ENCODE data around the gene TAS2R39. TPM values are rescaled to one million over a fixed set of nuclear protein-coding genes. Genes with fewer than 3 reads are reported as not detected.
A peak's percentile ranks its signal among the peaks of the same experiment; 100 is the strongest.
"Not testable (repeated sequence)": the region's sequence is repeated elsewhere in the genome, so short reads cannot be mapped to it uniquely, and the experiment has no call there.

The TAS2R39 gene
- total RNA-seq, result not detected
- 0 reads per million in 2 donors for total RNA-seq

DNA sequence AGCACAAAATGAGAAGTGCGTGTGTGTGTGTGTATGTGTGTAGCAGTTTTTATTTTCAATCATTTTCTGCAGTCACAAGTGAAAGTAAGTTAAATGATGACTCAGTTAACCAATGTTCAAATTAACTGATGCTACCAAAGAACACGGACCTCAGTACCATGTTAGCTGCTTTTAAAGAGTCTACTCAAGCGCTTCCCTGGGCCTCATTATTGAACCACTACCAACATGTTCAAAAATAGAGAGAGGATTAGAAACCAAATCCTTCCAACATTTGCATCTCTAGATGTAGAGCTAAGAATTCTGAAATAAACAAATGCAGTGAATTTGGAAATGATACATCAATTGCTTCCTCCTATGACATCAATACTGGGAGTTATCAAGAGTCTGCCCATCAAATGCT is at the start of gene TAS2R39:
Gene TAS2R39 (plus strand): TSS at position 396 of the 400 bp plus-strand sequence. CDS start 0 bp downstream, at position 396.
- peaks cover 36% of the 10 kb centered on the region for H3K27me3 Mint-ChIP-seq
- H3K4me1 Mint-ChIP-seq, result no peaks in the 10 kb centered on the region
- no peak within 1 kb of the TSS for H3K4me3 Mint-ChIP-seq
- no peak for ATAC-seq
- no peak within 1 kb of the TSS for H3K27ac Mint-ChIP-seq
- no peak for DNase-seq
- H3K36me3 Mint-ChIP-seq (ENCODE audit: low read depth), result peaks cover 3% of the 10 kb centered on the region
- no peaks in the 10 kb centered on the region for H3K9me3 ChIP-seq (ENCODE audit: control insufficient read depth, low read length, poor library complexity, severe bottlenecking)

DNA sequence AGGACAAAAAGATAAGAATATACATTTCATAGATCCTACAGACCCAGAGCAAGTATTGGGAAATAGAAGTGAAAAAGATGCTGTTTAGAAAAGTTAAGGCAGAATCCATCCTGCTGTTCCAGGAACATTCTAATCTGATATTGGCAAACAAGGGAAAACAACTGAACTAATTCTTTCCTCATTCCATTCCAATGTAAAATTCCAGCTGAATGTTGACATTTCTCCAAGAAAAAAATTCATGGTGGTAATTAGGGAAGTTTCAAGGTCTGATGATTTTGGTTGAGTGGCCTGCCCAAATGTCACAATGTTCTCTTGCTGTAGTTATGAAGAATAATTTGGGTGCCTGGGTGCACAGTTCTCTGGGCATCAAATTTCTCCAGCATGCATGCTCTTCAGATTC is 36.1 kb upstream of the TAS2R39 start:
- ATAC-seq (no peak), DNase-seq (no peak)
- no peak overlapping the region for H3K4me3 Mint-ChIP-seq
- H3K9me3 ChIP-seq (ENCODE audit: control insufficient read depth, low read length, poor library complexity, severe bottlenecking), result no peaks in the 10 kb centered on the region
- peaks cover 3% of the 10 kb centered on the region for H3K36me3 Mint-ChIP-seq (ENCODE audit: low read depth)
- no peaks in the 10 kb centered on the region for H3K4me1 Mint-ChIP-seq
- no peak overlapping the region for H3K27ac Mint-ChIP-seq
- H3K27me3 Mint-ChIP-seq, result peaks cover 15% of the 10 kb centered on the region

DNA sequence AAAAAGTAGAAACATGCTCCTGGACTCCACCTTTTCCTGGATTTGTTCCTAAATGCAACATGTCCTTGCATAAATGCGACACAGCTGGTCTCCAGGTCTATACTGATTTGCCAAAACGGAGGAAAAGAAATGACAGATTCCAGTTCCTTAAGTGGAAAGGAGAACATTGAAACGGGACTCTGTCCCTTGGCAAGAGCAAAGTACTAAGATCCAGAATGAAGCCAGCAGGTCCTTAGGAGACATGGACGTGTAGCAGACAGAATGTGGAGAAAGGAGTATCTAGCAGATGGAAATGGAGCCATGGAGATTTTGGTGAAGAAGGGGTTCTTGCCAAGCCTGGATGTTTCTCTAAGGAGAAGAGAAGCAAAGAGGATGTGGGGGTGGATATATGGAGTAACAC is 35.2 kb upstream of the TAS2R39 start:
- DNase-seq (no peak), ATAC-seq (no peak)
- peaks cover 3% of the 10 kb centered on the region for H3K36me3 Mint-ChIP-seq (ENCODE audit: low read depth)
- H3K4me3 Mint-ChIP-seq, result no peak overlapping the region
- no peaks in the 10 kb centered on the region for H3K4me1 Mint-ChIP-seq
- no peaks in the 10 kb centered on the region for H3K9me3 ChIP-seq (ENCODE audit: control insufficient read depth, low read length, poor library complexity, severe bottlenecking)
- peaks cover 15% of the 10 kb centered on the region for H3K27me3 Mint-ChIP-seq
- no peak overlapping the region for H3K27ac Mint-ChIP-seq

DNA sequence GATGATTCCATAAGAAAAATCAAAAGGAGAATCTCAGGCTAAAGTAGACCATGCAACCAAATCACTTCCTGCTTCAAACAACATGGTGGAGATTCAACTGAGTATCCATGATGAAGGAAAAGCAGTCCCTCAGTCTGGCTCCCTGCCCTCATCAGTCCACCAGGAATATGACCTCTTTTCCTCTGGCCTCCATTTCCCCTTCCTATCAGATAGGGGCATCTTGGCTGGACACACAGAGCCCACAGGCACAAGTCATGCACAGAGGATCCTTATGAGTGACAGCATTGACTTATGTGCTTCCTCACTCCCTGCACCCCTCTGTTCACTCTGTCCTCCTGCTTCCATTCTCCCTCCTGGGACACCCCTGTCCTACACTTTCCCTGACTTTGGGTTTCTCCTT is 34.6 kb upstream of the TAS2R39 start:
- DNase-seq (no peak), ATAC-seq (no peak)
- no peaks in the 10 kb centered on the region for H3K9me3 ChIP-seq (ENCODE audit: control insufficient read depth, low read length, poor library complexity, severe bottlenecking)
- H3K27ac Mint-ChIP-seq, result no peak overlapping the region
- H3K4me3 Mint-ChIP-seq, result no peak overlapping the region
- H3K36me3 Mint-ChIP-seq (ENCODE audit: low read depth), result peaks cover 3% of the 10 kb centered on the region
- H3K4me1 Mint-ChIP-seq, result no peaks in the 10 kb centered on the region
- H3K27me3 Mint-ChIP-seq, result peaks cover 11% of the 10 kb centered on the region

DNA sequence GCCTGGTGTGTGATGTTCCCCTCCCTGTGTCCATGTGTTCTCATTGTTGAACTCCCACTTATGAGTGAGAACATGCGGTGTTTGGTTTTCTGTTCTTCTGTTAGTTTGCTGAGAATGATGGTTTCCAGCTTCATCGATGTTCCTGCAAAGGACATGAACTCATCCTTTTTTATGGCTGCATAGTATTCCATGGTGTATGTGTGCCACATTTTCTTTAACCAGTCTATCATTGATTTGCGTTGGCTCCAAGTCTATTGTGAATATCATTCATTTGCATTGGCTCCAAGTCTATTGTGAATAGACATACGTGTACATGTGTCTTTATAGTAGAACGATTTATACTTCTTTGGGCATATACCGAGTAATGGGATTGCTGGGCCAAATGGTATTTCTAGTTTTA is 32.5 kb upstream of the TAS2R39 start:
- not testable (repeated sequence) for ATAC-seq; H3K9me3 ChIP-seq (ENCODE audit: control insufficient read depth, low read length, poor library complexity, severe bottlenecking); DNase-seq; H3K27me3 Mint-ChIP-seq; H3K36me3 Mint-ChIP-seq (ENCODE audit: low read depth); H3K27ac Mint-ChIP-seq; H3K4me3 Mint-ChIP-seq; H3K4me1 Mint-ChIP-seq

DNA sequence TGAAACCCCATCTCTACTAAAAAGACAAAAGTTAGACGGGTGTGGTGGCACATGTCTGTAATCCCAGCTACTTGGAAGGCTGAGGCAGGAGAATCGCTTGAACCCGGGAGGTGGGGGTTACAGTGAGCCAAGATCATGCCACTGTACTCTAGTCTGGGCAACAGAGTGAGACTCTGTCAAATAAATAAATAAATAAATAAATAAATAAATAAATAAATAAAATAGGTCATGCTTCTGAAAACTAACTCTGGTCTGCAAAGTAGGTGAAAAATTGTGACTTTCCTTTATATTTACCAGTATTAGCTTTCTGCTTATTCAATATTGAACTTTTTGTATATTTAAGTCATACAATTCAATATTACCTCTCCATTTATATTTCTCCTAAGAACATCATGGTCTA is 24.6 kb upstream of the TAS2R39 start:
- H3K4me1 Mint-ChIP-seq; ATAC-seq; H3K4me3 Mint-ChIP-seq; DNase-seq; H3K36me3 Mint-ChIP-seq (ENCODE audit: low read depth); H3K27ac Mint-ChIP-seq; H3K27me3 Mint-ChIP-seq; H3K9me3 ChIP-seq (ENCODE audit: control insufficient read depth, low read length, poor library complexity, severe bottlenecking): not testable (repeated sequence)

DNA sequence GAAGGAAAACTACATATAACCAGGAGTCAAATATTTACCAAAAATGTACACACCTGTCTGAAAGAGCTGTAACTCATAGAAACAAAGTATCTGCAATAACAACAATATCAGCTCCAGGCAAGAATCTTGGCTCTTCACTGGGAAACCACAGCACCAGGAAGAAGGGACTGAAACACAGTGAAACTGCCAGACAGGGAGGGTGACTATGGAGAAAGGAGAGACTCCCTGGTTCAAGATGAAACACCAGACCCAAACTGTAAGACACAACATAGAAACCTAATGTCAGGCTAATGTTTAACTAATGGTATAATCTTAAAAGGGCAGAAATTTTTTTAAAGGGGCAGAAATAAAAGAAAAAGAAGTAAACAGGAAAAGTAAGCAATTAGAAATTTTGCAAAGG is 11.5 kb upstream of the TAS2R39 start:
- no peak for DNase-seq
- Mint-ChIP-seq H3K36me3 (ENCODE audit: low read depth) (peaks cover 2% of the 10 kb centered on the region), H3K27me3 (peaks cover 34% of the 10 kb centered on the region), H3K4me1 (no peaks in the 10 kb centered on the region), H3K4me3 (no peak overlapping the region), H3K27ac (no peak overlapping the region)
- no peaks in the 10 kb centered on the region for H3K9me3 ChIP-seq (ENCODE audit: control insufficient read depth, low read length, poor library complexity, severe bottlenecking)
- ATAC-seq, result no peak

DNA sequence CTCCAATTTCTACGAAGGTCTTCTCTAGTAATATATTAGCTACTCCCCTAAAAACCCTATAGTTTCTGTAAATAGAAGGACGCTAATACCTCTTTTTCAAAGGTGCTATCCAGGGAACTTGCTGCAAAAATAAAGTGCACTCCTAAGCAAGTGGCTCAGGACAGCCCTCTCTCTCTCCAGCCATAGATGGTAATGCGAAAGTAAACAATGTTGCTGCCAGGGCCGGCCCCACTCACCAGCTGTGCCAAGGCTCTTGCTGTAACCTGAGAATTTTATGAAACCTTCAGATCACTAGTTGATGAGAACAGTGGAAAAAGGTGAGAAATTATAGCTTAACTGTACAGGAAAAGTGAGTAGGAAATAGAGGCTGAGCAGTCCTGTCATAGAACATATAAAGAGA is 10.9 kb upstream of the TAS2R39 start:
- DNase-seq (no peak), ATAC-seq (no peak)
- no peaks in the 10 kb centered on the region for H3K9me3 ChIP-seq (ENCODE audit: control insufficient read depth, low read length, poor library complexity, severe bottlenecking)
- Mint-ChIP-seq H3K27me3 (peaks cover 34% of the 10 kb centered on the region), H3K27ac (no peak overlapping the region), H3K4me3 (no peak overlapping the region), H3K36me3 (ENCODE audit: low read depth) (peaks cover under 1% of the 10 kb centered on the region), H3K4me1 (no peaks in the 10 kb centered on the region)

DNA sequence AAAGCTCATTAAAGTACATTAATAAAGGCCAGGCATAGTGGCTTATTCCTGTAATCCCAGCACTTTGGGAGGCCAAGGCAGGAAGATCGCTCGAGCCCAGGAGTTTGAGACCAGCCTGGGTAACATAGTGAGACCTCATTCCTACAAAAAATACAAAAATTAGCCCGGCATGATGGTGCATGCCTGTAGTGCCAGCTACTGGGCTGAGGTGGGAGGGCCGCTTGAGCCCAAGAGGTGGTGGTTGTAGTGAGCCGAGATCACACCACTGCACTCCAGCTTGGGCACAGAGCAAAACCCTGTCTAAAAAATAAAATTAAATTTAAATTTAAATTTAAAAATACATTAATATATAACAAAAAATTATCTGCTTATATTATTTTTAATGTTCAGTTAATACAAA is 7.1 kb upstream of the TAS2R39 start:
- Mint-ChIP-seq H3K36me3 (ENCODE audit: low read depth) (no peaks in the 10 kb centered on the region), H3K27me3 (peaks cover 20% of the 10 kb centered on the region), H3K4me1 (no peaks in the 10 kb centered on the region), H3K4me3 (no peak overlapping the region), H3K27ac (no peak overlapping the region)
- H3K9me3 ChIP-seq (ENCODE audit: control insufficient read depth, low read length, poor library complexity, severe bottlenecking), result no peaks in the 10 kb centered on the region
- DNase-seq (no peak), ATAC-seq (no peak)

DNA sequence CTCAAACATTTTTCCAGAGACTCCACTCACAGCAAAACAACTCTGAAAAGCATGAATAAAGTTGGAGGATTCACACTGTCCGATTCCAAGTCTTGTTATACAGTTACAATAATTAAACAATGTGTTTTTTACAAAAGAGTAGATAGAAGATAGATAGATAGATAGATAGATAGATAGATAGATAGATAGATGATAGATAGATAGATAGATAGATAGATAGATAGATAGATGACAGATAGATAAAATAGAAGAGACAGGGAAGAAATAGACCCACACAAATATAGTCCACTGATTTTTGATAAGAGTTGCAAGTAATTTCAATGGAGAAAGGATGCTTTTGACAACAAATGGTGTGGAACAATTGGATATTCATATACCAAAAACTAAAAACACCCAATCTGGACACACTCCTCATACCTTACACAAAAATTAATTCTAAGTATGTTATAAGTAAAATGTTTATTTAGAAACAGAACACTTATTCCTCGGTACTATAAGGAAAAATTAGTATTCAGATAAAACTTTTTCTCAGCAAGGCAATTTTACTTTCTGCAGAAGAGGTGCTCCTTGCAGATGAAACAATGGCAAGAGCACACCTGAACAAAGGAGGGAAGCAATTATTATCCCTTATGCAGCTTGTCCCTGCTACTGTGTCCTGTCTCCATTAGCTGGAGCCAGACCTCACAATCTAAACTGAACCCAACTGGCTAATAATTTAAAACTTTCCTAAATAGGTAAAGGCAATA is 5.7 kb upstream of the TAS2R39 start:
- no peaks in the 10 kb centered on the region for H3K9me3 ChIP-seq (ENCODE audit: control insufficient read depth, low read length, poor library complexity, severe bottlenecking)
- Mint-ChIP-seq H3K36me3 (ENCODE audit: low read depth) (no peaks in the 10 kb centered on the region), H3K27me3 (peaks cover 17% of the 10 kb centered on the region), H3K27ac (no peak overlapping the region), H3K4me1 (no peaks in the 10 kb centered on the region), H3K4me3 (no peak overlapping the region)
- DNase-seq (no peak), ATAC-seq (no peak)

DNA sequence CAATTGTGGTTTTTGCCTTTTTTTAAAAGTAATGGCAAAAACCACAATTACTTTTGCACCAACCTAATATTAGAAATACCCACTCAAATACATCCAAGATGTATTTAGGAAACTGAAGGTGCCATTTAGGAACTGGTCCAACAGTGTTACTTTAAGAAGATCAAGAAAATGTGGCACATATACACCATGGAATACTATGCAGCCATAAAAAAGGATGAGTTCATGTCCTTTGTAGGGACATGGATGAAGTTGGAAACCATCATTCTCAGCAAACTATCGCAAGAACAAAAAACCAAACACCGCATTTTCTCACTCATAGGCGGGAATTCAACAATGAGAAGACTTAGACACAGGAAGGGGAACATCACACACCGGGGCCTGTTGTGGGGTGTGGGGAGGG is 2.4 kb upstream of the TAS2R39 start:
- H3K36me3 Mint-ChIP-seq (ENCODE audit: low read depth); H3K27ac Mint-ChIP-seq; H3K9me3 ChIP-seq (ENCODE audit: control insufficient read depth, low read length, poor library complexity, severe bottlenecking); DNase-seq; H3K4me3 Mint-ChIP-seq; ATAC-seq; H3K4me1 Mint-ChIP-seq: not testable (repeated sequence)
- peaks cover 24% of the 10 kb centered on the region for H3K27me3 Mint-ChIP-seq

DNA sequence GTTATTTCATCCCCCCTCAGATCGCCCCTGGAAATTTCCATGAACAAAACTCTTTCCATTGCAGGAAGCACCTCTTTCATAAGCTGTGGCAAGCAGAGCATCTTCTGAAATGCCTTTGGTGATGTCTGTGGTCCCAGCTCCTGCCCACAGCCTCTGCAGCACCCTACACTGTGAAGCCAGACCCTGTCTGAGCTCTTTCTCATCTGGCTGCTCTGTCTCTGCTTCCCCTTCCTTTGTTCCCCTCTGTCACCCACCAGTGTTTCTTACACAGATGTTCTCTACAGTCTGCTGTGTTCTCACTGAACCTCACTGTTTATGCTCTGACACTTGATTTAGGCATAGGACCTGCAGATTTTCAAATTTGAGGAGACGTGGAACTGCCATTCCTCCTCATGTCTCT is 1.9 kb upstream of the TAS2R39 start:
- H3K4me1 Mint-ChIP-seq, result no peaks in the 10 kb centered on the region
- peaks cover 29% of the 10 kb centered on the region for H3K27me3 Mint-ChIP-seq
- ATAC-seq (peak; percentile 44), DNase-seq (no peak)
- peaks cover 3% of the 10 kb centered on the region for H3K36me3 Mint-ChIP-seq (ENCODE audit: low read depth)
- no peak overlapping the region for H3K27ac Mint-ChIP-seq
- no peak overlapping the region for H3K4me3 Mint-ChIP-seq
- H3K9me3 ChIP-seq (ENCODE audit: control insufficient read depth, low read length, poor library complexity, severe bottlenecking), result no peaks in the 10 kb centered on the region

DNA sequence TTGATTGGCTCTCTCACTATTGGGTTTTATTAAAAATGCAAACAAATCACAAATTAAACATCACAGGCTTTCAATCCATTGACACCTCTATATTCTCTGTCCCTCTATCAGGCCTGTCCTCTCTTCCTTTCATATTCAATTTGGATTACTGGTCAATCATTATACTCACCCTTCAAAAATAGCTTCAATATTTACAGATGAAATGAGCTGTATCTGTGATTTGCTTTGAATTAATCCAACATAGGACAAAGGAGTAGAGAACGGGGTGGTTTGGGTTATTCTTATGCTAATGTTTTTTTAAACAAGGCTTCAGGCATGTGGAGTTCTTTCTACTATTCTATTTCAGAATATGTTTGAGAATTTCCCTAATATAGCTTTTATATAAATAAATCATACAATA is 2.3 kb downstream of the TAS2R39 start:
- H3K27ac Mint-ChIP-seq, result no peak overlapping the region
- peaks cover 36% of the 10 kb centered on the region for H3K27me3 Mint-ChIP-seq
- DNase-seq, result no peak
- no peak overlapping the region for H3K4me3 Mint-ChIP-seq
- no peaks in the 10 kb centered on the region for H3K9me3 ChIP-seq (ENCODE audit: control insufficient read depth, low read length, poor library complexity, severe bottlenecking)
- ATAC-seq, result no peak
- H3K36me3 Mint-ChIP-seq (ENCODE audit: low read depth), result peaks cover 3% of the 10 kb centered on the region
- no peaks in the 10 kb centered on the region for H3K4me1 Mint-ChIP-seq

DNA sequence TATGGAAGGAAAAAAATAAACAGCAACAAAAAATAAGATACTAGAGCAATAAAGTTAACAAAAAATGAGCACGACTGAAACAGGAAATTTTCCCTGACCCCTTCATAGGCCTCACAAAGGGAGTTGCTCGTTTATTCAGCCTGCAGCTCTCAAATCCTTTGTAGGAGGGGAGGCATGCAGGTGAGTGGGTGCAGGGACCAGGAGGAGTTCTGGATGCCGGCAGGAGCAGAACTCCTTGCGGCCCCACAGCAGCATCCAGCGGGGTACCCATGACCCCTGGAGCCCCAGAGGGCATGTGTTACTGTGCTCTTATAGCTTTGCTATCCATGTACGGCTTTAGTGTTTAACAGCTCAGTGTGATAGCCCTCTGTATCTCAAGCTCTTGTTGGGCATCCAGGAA is 5.8 kb downstream of the TAS2R39 start:
- H3K4me1 Mint-ChIP-seq, result no peaks in the 10 kb centered on the region

More for the DNA sequence above, 5.8 kb downstream of the TAS2R39 start:
- no peak for DNase-seq
- no peaks in the 10 kb centered on the region for H3K9me3 ChIP-seq (ENCODE audit: control insufficient read depth, low read length, poor library complexity, severe bottlenecking)
- Mint-ChIP-seq H3K27ac (no peak overlapping the region), H3K27me3 (peaks cover 26% of the 10 kb centered on the region), H3K36me3 (ENCODE audit: low read depth) (peaks cover 3% of the 10 kb centered on the region), H3K4me3 (no peak overlapping the region)
- no peak for ATAC-seq

Data from T-helper 17 cell (primary cell).